Measurements from ENCODE around the gene TSHR.
"Not testable (repeated sequence)": the region's sequence is repeated elsewhere in the genome, so short reads cannot be mapped to it uniquely, and the experiment has no call there.

The TSHR gene

DNA sequence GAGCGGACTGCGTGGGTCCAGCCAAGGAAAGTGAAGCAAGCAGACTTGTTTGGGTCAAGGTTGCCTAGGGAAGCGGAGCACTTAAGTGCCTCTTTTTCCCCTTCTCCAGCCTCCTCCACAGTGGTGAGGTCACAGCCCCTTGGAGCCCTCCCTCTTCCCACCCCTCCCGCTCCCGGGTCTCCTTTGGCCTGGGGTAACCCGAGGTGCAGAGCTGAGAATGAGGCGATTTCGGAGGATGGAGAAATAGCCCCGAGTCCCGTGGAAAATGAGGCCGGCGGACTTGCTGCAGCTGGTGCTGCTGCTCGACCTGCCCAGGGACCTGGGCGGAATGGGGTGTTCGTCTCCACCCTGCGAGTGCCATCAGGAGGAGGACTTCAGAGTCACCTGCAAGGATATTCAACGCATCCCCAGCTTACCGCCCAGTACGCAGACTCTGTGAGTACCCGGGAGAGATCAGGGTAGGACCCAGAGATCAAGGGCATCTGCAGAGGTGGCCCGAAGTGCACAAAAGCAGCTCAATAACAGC, at the start of gene TSHR:
TSS of gene TSHR (plus strand) at position 206 of the 526 bp plus-strand sequence. CDS start at position 266, 60 bp downstream.
- H3K36me3 ChIP-seq (ENCODE audit: insufficient read depth, low read length), result no peaks in the 10 kb centered on the region
- H3K9ac ChIP-seq (ENCODE audit: insufficient read length), result no peak within 1 kb of the TSS
- H3K27ac ChIP-seq, result no peak within 1 kb of the TSS
- H3K9me3 ChIP-seq (ENCODE audit: low read depth, low read length), result no peaks in the 10 kb centered on the region
- TF ChIP-seq POLR2AphosphoS5 (IDR thresholded peaks at IDR 0.05; ENCODE audit: borderline replicate concordance, low read depth, low read length), result no peak
- TF ChIP-seq FOXP2 (optimal IDR thresholded peaks at IDR 0.05; ENCODE audit: control extremely low read depth, extremely low read length, insufficient read depth), result no peak
- no peak for TF ChIP-seq EZH2 (IDR thresholded peaks at IDR 0.05)
- DNase-seq (ENCODE audit: low read depth, low spot score), result no peak
- H3K4me3 ChIP-seq, result peak within 1 kb of the TSS; percentile 85

DNA sequence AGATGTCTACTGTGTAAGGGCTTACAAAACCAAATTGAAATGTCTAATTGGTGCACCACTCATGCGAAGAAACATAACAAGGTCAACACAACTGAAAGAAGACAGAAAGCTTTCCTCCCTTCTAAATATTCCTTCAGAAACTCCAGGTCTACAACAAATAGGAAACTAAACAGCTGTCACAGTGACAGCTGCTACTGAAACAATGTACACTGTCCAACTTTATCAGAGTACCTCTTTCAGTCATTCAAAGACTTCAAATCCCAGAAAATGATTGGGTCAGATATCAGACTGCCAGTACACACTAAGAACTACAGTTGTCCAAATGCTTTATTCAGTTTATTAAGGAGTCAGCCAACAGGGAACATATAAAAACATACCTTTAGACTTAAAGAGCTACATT, 49.1 kb upstream of the TSHR start:
- Histone ChIP-seq H3K27ac (no peak overlapping the region), H3K4me3 (no peak overlapping the region), H3K9me3 (ENCODE audit: low read depth, low read length) (no peaks in the 10 kb centered on the region), H3K36me3 (ENCODE audit: insufficient read depth, low read length) (peaks cover 10% of the 10 kb centered on the region; the same call in 1 of the 2 replicates), H3K9ac (ENCODE audit: insufficient read length) (no peak overlapping the region)
- no peak for DNase-seq (ENCODE audit: low read depth, low spot score)
- TF ChIP-seq EZH2 (IDR thresholded peaks at IDR 0.05) (no peak), POLR2AphosphoS5 (IDR thresholded peaks at IDR 0.05; ENCODE audit: borderline replicate concordance, low read depth, low read length) (no peak), FOXP2 (optimal IDR thresholded peaks at IDR 0.05; ENCODE audit: control extremely low read depth, extremely low read length, insufficient read depth) (no peak)

DNA sequence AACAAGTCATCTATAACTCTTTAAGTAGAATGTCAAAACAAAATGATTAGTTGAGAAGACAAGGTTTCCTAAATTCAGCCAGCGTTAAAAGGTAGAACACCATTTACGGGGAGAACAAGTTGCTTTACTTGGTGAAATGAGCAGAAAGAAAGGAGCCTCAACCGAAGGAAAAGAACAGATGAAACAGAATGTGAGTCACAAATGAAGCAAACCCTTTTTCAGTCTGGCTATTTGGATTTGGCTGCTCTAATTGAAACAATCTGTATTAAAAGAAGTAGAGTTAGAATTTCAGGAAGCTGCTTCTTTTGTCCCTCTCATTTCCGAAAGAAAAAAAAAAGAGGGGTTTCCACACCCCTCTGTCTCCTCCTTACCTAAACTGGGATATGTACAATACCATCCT, 48.5 kb upstream of the TSHR start:
- H3K9ac ChIP-seq (ENCODE audit: insufficient read length), result no peak overlapping the region
- H3K9me3 ChIP-seq (ENCODE audit: low read depth, low read length), result no peaks in the 10 kb centered on the region
- DNase-seq (ENCODE audit: low read depth, low spot score), result no peak
- H3K4me3 ChIP-seq, result no peak overlapping the region
- TF ChIP-seq FOXP2 (optimal IDR thresholded peaks at IDR 0.05; ENCODE audit: control extremely low read depth, extremely low read length, insufficient read depth) (no peak), EZH2 (IDR thresholded peaks at IDR 0.05) (no peak), POLR2AphosphoS5 (IDR thresholded peaks at IDR 0.05; ENCODE audit: borderline replicate concordance, low read depth, low read length) (no peak)
- H3K27ac ChIP-seq, result no peak overlapping the region
- H3K36me3 ChIP-seq (ENCODE audit: insufficient read depth, low read length), result peaks cover 10% of the 10 kb centered on the region; the same call in 1 of the 2 replicates

DNA sequence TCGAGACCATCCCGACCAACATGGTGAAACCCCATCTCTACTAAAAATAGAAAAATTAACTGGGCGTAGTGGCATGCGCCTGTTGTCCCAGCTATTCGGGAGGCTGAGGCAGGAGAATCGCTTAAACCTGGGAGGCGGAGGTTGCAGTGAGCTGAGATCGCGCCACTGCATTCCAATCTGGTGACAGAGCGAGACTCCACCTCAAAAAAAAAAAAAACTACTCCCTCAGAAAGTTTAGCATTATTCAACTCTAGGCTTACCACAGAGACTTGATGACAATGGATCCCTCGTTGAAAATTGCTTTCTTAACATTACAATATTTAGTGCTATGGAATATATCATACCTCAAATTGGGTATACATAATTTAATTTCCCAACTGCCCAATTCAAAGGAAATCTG, 43.4 kb upstream of the TSHR start:
- not testable (repeated sequence) for DNase-seq (ENCODE audit: low read depth, low spot score); H3K9ac ChIP-seq (ENCODE audit: insufficient read length); H3K27ac ChIP-seq; H3K9me3 ChIP-seq (ENCODE audit: low read depth, low read length); H3K4me3 ChIP-seq
- peaks cover 15% of the 10 kb centered on the region for H3K36me3 ChIP-seq (ENCODE audit: insufficient read depth, low read length)

DNA sequence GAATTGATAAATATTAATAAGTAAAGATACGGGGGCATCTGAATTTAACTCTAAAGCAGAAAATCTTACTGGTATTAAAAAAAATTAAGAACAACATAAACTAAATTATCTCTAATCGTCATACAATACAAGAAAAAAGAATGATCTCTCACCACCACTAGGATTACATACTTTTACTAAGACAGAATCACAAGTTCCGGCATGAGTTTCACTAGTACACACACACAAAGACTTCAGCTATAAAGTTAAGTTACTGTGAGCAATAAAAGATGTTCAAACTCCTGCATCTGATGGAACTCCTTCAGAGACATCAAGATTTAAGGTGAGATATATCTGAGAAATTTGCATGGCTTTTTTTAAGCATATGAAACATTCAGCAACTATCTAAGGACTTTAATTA, 35.8 kb upstream of the TSHR start:
- no peak for DNase-seq (ENCODE audit: low read depth, low spot score)
- no peak overlapping the region for H3K9ac ChIP-seq (ENCODE audit: insufficient read length)
- H3K4me3 ChIP-seq, result no peak overlapping the region
- no peak overlapping the region for H3K27ac ChIP-seq
- no peaks in the 10 kb centered on the region for H3K9me3 ChIP-seq (ENCODE audit: low read depth, low read length)
- TF ChIP-seq FOXP2 (optimal IDR thresholded peaks at IDR 0.05; ENCODE audit: control extremely low read depth, extremely low read length, insufficient read depth), result no peak
- TF ChIP-seq EZH2 (IDR thresholded peaks at IDR 0.05), result no peak
- no peak for TF ChIP-seq POLR2AphosphoS5 (IDR thresholded peaks at IDR 0.05; ENCODE audit: borderline replicate concordance, low read depth, low read length)
- H3K36me3 ChIP-seq (ENCODE audit: insufficient read depth, low read length), result peaks cover 8% of the 10 kb centered on the region; the same call in 1 of the 2 replicates

DNA sequence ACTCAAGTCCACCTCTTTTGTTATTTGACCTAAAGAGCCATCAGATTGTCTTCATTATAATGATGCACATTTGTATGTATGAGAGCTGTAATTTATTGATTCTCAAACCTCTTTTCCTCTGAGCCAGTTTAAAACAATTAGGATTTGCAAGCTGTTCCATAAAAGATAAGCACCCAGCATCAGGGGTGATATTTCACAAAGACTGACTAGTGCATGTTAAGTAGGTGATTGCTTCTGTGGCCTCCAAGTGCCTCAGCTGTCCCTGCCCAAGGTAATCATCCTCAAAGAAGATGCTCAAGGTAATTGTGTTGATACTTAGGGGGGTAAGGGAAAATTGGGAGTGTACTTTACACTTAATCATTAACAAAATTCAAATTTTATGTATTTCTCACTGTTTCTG, 32.1 kb upstream of the TSHR start:
- Histone ChIP-seq H3K36me3 (ENCODE audit: insufficient read depth, low read length) (no peaks in the 10 kb centered on the region), H3K9ac (ENCODE audit: insufficient read length) (no peak overlapping the region), H3K4me3 (no peak overlapping the region), H3K27ac (no peak overlapping the region), H3K9me3 (ENCODE audit: low read depth, low read length) (no peaks in the 10 kb centered on the region)
- DNase-seq (ENCODE audit: low read depth, low spot score), result no peak
- TF ChIP-seq POLR2AphosphoS5 (IDR thresholded peaks at IDR 0.05; ENCODE audit: borderline replicate concordance, low read depth, low read length), result no peak
- no peak for TF ChIP-seq EZH2 (IDR thresholded peaks at IDR 0.05)
- TF ChIP-seq FOXP2 (optimal IDR thresholded peaks at IDR 0.05; ENCODE audit: control extremely low read depth, extremely low read length, insufficient read depth), result no peak

DNA sequence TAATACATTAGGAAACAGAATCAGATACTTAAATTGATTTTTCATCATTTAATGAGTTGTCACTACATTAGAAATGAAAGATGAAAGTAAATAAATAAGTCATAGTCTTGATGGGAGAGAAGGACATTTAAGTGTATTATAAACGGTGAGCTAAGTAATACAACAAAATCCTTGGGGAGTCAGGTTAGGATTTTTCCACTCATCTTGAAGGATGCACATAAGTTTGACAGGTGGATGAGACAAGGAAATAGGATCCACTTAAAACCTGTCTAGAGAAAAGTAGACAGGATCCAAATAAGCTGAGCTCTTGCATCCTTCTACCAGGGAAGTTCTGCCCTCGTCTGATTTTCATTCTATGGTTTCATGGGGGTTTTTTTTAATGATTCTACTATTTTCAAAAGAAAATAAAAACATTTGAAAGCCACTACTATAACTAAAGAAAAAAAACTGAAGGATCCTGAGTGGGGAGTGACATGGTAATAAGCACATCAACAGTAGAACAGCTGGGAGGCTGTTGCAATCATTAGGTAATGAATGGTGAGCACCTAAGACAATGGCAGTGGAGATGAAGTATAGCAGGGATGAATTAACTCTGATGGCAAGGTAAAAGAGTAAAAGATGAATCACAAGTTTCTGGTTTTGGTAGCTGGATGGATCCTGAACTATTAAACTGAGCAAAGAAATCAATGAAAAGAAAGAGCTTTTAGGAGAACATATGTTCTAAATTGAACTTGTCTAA, 30.9 kb upstream of the TSHR start:
- no peak for DNase-seq (ENCODE audit: low read depth, low spot score)
- H3K36me3 ChIP-seq (ENCODE audit: insufficient read depth, low read length), result no peaks in the 10 kb centered on the region
- no peak for TF ChIP-seq FOXP2 (optimal IDR thresholded peaks at IDR 0.05; ENCODE audit: control extremely low read depth, extremely low read length, insufficient read depth)
- TF ChIP-seq POLR2AphosphoS5 (IDR thresholded peaks at IDR 0.05; ENCODE audit: borderline replicate concordance, low read depth, low read length), result no peak
- TF ChIP-seq EZH2 (IDR thresholded peaks at IDR 0.05), result no peak
- no peaks in the 10 kb centered on the region for H3K9me3 ChIP-seq (ENCODE audit: low read depth, low read length)
- no peak overlapping the region for H3K27ac ChIP-seq
- H3K9ac ChIP-seq (ENCODE audit: insufficient read length), result no peak overlapping the region
- no peak overlapping the region for H3K4me3 ChIP-seq

DNA sequence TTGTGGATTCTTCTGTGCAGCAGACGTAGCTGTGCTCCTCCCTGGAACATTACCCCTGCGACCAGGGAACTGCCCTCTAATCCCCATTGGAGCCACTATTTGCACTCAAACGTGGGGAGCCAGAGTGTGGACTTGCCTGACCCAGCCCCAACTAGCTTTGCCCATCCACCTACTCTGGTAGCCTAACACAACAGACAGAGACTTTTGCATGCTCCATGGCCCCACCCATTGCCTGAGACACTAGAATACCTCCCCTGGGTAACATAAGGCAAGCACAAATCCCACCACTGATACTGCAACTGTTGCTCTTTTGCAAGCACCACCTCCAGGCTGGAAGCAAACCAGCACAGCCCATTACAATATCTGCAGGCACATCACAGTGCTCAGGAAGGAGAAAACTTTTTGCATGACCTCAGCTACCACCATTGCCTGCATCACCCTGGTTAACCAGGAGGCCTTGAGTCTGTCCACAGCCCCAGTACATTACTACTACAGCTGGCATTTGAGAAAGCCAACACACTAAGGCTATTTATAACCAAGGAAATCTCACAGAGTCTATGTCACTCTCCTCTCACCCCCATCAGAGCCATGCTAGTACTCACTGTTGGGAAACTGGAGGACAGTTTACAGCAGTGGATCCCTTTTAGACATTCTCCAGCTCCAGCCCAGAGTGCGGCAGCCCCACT, 28.9 kb upstream of the TSHR start:
- Histone ChIP-seq H3K9ac (ENCODE audit: insufficient read length) (no peak overlapping the region), H3K4me3 (no peak overlapping the region), H3K9me3 (ENCODE audit: low read depth, low read length) (no peaks in the 10 kb centered on the region), H3K27ac (no peak overlapping the region), H3K36me3 (ENCODE audit: insufficient read depth, low read length) (no peaks in the 10 kb centered on the region)
- no peak for DNase-seq (ENCODE audit: low read depth, low spot score)
- TF ChIP-seq EZH2 (IDR thresholded peaks at IDR 0.05), result no peak
- TF ChIP-seq FOXP2 (optimal IDR thresholded peaks at IDR 0.05; ENCODE audit: control extremely low read depth, extremely low read length, insufficient read depth), result no peak
- TF ChIP-seq POLR2AphosphoS5 (IDR thresholded peaks at IDR 0.05; ENCODE audit: borderline replicate concordance, low read depth, low read length), result no peak

Measured in SK-N-MC (cell line).